PC-9 (cell line): Measurements from ENCODE around the gene MTCL3.

Experiments used
- EZH2 ChIP-seq: fragments of 200-600 bp; sonication (generic); IDR thresholded peaks from 2 replicates; pipeline ENCODE4 v1.8.0; 2017; ENCODE audit warnings: antibody characterized with exemption, low read depth
- TF ChIP-seq, protein P1 (sequence below): fragments of 200-600 bp; sonication (generic); conservative IDR thresholded peaks from 2 replicates; pipeline ENCODE4 v1.6.1; 2017; ENCODE audit warnings: mixed run types, antibody characterized with exemption, mild to moderate bottlenecking, moderate library complexity

GRCh38 chr6:127566119-127566518 lies 47.0 kb upstream of the MTCL3 start:
- TF ChIP-seq, protein P1, sequence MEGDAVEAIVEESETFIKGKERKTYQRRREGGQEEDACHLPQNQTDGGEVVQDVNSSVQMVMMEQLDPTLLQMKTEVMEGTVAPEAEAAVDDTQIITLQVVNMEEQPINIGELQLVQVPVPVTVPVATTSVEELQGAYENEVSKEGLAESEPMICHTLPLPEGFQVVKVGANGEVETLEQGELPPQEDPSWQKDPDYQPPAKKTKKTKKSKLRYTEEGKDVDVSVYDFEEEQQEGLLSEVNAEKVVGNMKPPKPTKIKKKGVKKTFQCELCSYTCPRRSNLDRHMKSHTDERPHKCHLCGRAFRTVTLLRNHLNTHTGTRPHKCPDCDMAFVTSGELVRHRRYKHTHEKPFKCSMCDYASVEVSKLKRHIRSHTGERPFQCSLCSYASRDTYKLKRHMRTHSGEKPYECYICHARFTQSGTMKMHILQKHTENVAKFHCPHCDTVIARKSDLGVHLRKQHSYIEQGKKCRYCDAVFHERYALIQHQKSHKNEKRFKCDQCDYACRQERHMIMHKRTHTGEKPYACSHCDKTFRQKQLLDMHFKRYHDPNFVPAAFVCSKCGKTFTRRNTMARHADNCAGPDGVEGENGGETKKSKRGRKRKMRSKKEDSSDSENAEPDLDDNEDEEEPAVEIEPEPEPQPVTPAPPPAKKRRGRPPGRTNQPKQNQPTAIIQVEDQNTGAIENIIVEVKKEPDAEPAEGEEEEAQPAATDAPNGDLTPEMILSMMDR: no peak
- TF ChIP-seq EZH2: no peak
